UCSD-AML1 (cell line): ENCODE measurements around the gene LATS1.
"Not testable (repeated sequence)": the region's sequence is repeated elsewhere in the genome, so short reads cannot be mapped to it uniquely, and the experiment has no call there.

Experiments
- DNase-seq: peaks from one replicate; lab custom pipeline; 2025; ENCODE audit not compliant: unreplicated experiment; lab: John Stamatoyannopoulos, UW

LATS1 gene

GRCh38 chr6:149717588-149718458 lies at the start of gene LATS1:
Gene LATS1 (minus strand): TSS chr6:149718101. CDS start chr6:149702126, 15,975 bp downstream.
- DNase-seq, result peak; percentile 88

DNA sequence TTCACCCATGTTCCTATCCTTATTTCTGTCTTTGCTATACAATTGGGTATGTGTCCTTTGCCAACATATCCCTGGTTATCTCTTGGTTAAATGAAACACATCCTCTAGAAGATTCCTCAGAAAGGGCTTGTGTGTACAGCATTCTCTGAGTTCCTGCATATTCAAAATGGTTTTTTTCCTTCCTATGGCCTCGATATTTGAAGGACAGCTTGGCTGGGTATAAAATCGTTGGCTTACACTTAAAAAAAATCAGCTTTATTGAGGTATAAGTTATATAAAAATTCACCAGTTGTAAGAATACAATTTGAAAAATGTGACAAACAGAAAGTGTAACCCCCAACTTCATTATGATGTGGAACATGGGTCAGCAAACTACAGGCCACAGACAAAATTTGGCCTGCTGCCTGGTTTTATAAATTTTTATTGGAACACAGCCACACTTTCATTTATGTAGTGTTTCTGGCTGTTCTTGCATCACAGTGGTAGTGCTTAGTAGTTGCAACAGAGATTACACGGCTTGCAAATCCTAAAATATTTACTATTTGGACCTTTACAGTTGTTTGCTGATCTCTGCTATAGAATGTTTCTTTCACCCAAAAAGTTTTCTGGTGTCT lies 48.4 kb upstream of the LATS1 start:
- DNase-seq, result no peak

GRCh38 chr6:149763866-149764265 lies 46.0 kb upstream of the LATS1 start:
- DNase-seq, result no peak

DNA sequence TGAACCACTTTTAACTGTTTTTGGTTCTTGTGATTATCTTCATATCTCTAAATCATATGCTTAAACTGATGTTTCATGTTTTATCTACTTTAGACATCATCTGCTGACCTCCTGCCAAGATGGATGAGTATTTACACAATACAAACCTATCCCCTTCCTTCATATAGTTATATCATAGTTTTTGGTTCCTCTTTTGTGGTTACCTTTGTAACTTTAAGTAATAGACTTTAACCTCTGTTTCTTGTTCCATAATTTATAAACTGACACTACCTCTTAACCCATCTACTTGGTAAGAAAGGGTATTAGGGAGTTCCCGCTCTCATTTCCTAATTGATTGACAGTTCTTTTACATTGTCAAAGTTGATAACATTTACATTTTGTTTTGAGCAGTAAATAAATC lies 43.5 kb upstream of the LATS1 start:
- no peak for DNase-seq

DNA sequence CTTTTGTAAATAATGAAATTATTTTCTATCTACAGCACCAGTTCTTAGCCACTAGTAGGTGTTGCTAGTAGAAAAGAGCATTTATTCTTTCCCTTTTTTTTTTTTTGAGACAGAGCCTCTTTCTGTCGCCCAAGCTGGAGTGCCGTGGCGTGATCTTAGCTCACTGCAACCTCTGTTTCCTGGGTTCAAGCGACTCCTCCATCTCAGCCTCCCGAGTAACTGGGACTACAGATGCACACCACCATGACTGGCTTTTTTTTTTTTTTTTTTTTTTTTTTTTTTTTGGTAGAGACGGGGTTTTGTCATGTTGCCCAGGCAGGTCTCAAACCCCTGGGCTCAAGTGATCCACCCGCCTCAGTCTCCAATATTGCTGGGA lies 38.3 kb upstream of the LATS1 start:
- no peak for DNase-seq

- no peak for DNase-seq
Measured at GRCh38 chr6:149755300-149756260, 37.7 kb upstream of the LATS1 start.

GRCh38 chr6:149754548-149754947 lies 36.6 kb upstream of the LATS1 start:
- DNase-seq, result no peak

DNA sequence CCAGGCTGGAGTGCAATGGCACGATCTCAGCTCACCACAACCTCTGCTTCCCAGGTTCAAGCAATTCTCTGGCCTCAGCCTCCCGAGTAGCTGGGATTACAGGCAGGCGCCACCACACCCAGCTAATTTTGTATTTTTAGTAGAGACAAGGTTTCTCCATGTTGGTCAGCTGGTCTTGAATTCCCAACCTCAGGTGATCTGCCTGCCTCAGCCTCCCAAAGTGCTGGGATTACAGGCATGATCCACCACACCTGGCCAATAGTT lies 35.4 kb upstream of the LATS1 start:
- DNase-seq, result not testable (repeated sequence)

DNA sequence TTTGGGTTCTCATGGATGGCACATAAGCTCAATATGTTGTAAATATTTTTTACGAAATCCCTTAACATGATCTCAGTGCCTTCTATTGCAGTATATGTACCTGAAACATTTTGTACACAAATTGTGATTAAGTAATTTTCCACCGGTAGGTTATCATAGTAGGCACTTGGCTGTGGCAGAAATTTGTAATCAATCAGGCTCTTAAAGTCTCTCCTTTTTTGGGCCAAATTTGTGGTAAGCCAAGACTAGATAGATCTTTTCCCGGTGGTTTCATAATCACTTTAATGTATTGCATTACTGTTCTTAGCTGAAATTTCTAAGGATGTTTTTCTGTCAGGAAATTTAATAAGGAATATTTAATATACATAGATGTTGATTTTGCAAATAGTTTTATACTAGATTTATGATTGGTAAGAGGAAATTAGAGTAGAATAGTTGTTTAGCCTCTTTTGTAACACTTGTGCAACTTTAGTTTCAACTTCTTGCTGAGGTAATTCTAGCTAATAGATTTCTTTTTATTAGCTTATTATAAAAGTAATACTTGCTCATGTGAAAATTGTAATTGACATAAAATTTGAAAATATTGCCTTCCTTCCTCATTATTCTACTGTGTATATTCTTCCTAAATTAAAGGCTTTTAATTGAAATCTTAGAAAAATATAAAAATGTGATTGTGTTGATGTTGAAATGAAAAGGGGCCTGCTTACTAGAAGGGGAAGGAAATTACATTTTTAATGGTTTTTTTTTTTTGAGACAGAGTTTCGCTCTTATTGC lies 34.9 kb upstream of the LATS1 start:
- DNase-seq, result no peak

DNA sequence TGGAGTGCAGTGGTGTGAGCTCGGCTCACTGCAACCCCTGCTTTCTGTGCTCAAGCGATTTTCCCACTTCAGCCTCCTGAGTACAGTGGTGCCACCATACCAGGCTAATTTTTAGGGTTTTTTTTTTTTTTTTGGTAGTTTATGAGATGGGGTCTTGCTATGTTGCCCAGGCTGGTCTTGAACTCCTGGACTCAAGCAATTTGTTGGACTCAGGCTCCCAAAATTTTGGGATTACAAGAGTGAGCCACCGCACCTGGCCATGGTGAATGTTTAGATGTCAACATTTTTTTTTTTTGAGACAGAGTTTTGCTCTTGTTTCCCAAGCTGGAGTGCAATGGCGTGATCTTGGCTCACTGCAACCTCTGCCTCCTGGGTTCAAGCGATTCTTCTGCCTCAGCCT lies 34.0 kb upstream of the LATS1 start:
- DNase-seq, result not testable (repeated sequence)

GRCh38 chr6:149751239-149751638 lies 33.3 kb upstream of the LATS1 start:
- no peak for DNase-seq

GRCh38 chr6:149750136-149750609 lies 32.3 kb upstream of the LATS1 start:
- peak; percentile 76 for DNase-seq

- peak; percentile 96 for DNase-seq
Measured at GRCh38 chr6:149749594-149750135, 31.8 kb upstream of the LATS1 start, which contains the start of gene PCMT1. Gene PCMT1 (plus strand): TSS chr6:149749741. CDS start chr6:149749902, 161 bp downstream.

DNA sequence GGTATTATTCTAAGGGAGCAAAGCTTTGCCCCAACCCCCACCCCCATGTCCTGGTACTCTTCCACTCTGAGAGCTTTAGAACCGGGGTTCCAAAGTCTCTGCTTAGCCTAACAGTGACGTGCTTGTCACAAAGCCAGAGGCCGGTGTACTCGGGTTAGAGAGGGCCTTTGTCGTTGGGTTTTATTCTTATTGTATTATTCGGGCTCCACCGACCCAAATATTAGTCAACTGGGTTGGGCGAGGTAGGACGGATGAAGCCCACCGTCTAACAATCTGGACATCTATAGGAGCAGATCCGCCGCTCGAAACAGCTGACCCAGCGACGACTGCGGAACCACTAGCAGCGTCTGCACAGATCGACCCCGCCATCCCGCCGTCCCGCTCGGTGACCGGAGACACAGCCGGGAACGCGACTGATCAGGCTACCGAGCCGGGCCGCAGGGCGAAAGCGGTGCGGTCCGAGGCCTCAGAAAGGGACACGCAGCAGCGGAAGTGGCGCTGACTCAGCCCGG lies 31.2 kb upstream of the LATS1 start:
- not testable (repeated sequence) for DNase-seq

DNA sequence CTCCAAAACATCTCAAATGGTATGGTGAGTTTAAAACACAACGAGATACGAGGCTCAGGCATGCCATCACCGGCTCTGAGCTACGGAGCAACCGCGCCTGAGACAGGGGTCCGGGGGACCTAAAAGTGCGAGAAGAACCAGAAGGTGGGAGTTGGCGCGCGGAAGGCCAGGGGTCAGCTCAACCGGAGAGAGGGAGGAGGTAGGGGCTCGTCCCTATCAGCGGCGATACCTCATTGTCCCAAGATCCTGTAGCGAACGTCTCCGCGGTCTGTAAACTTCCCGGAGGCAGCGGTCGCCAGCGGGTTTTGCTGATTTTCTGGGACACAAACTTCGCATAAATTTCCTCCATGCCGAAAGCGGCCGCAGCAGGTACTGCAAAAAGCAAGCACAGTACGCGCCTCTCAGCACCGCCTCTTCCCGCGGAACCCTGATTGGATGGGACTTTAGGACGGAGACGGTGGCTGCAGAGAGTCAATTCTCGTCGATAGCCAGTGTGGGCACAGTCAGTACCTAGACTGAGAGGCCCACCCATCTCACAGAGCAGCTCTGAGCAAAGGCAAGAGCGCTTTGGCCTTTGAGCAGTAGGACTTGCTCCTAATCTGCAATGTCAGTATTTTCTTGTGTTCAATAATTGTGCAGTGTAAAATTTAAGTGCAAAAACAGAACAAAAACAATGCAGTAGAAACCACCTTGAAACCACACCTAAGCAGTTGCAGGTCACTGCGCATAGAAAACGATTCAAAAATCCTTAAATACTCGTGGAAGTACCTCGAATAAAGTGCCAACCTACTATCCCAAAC lies 28.4 kb upstream of the LATS1 start, which contains the start of gene NUP43:
NUP43 (minus strand) TSS at position 383 of the 800 bp plus-strand sequence; CDS start at position 349, 34 bp downstream.
- peak; percentile 88 for DNase-seq

- not testable (repeated sequence) for DNase-seq
Measured at GRCh38 chr6:149745252-149745651, 27.4 kb upstream of the LATS1 start.

GRCh38 chr6:149734915-149735314 lies 17.0 kb upstream of the LATS1 start:
- DNase-seq, result no peak

DNA sequence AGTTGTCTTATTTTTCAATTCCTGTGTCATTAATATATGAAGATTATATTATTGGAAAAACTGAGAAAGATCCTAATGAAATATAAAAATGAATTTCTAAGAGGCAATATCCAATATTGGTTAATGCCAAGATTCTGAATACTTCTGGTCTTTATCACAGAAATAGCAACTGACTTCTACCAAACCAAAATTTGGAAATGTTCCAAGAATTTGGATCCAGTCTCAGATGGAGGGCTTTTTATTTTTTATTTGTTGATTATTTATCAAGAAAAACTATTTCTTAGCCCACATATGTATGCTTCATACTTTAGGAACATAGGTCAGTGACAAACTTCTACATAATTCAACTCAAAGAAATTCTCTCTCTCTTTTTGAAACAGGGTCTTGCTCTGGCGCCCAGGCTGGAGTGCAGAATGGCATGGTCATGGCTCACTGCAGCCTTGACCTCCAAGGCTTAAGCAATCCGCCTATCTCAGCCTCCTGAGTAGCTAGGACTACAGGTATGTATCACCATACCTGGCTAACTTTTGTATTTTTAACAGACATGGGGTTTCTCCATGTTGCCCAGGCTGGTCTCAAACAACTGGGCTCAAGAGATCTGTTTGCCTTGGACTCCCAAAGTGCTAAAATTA lies 15.3 kb upstream of the LATS1 start:
- DNase-seq, result no peak

GRCh38 chr6:149729824-149730223 lies 11.9 kb upstream of the LATS1 start:
- no peak for DNase-seq
